Adrenal gland (tissue), 12 donors: ENCODE data around the gene AP1B1. TPM values are rescaled to one million over a fixed set of nuclear protein-coding genes. Genes with fewer than 3 reads are reported as not detected.

Experiments
- DNase-seq, 7 donors: peaks; one replicate each; pipeline ENCODE4 v3.0.0-alpha.2; 2019 to 2020
- H3K27ac ChIP-seq, 5 donors: fragments of 200-600 bp; sonication (generic) in 4 of 5; 1 replicate in 3 of 5; 2 replicates in 2 of 5; pipeline versions ENCODE4 v1.5.1 to v1.8.0; 2016 to 2020; ENCODE audit warnings: mild to moderate bottlenecking in 1 of 5
- H3K27me3 ChIP-seq: fragments of 200-600 bp; 2 replicates; pipeline ENCODE4 v1.8.0; 2021
- H3K36me3 ChIP-seq, 2 donors: fragments of 200-600 bp; replicated peaks in 1 of 2; 1 replicate in 1 of 2; 2 replicates in 1 of 2; pipeline versions ENCODE4 v1.5.1 to v1.8.0; 2018 to 2022
- H3K4me1 ChIP-seq, 2 donors: fragments of 200-600 bp; replicated peaks in 1 of 2; 1 replicate in 1 of 2; 2 replicates in 1 of 2; pipeline versions ENCODE4 v1.5.1 to v1.8.0; 2018 to 2021
- H3K4me3 ChIP-seq, 4 donors: fragments of 200-600 bp; sonication (generic) in 3 of 4; one replicate each; pipeline ENCODE4 v1.5.1; 2016 to 2018
- H3K9me3 ChIP-seq, 3 donors: fragments of 200-600 bp; sonication (generic) in 1 of 3; replicated peaks in 1 of 3; 1 replicate in 2 of 3; 2 replicates in 1 of 3; pipeline versions ENCODE4 v1.5.1 to v1.8.0; 2016 to 2021
- POLR2A ChIP-seq, 2 donors: fragments of 450-650 bp; IDR thresholded peaks; one replicate each; pipeline ENCODE4 v1.6.1; 2017; ENCODE audit warnings: antibody characterized with exemption in 2 of 2, mild to moderate bottlenecking in 2 of 2, moderate library complexity in 1 of 2
- WGBS, 4 donors: extraction: QIAGEN DNeasy Blood & Tissue Kit in 2 of 4; methylation state at CpG; one replicate each; pipeline versions ENCODE4 v1.1.5 to v1.1.7; 2013 to 2017; 5-methylcytosine and 5-hydroxymethylcytosine counted together
- intact Hi-C, 2 donors: fragments of 100-400 bp; cut with DNase I; formaldehyde crosslinking; loops; one replicate each; pipeline versions ENCODE4 v1.14.1 to v1.15.0; 2022 to 2023
- polyA plus RNA-seq, 3 donors: library from polyadenylated mRNA; stranded (reverse); fragments of 200-250 nt in 2 of 3; fragments of 350-450 nt in 1 of 3; fragmentation: Illumina TruSeq in 1 of 3; extraction: RNeasy Lipid Tissue Mini Kit (QIAGEN cat#74804) in 1 of 3; gene quantifications; one replicate each; pipeline ENCODE4 v1.2.3, GENCODE V29; 2013 to 2014
- total RNA-seq, 9 donors: library from RNA; depleted of rRNA in 4 of 9; stranded (reverse); fragments of >200 nt in 4 of 9; fragments of 120-200 nt in 1 of 9; fragmentation: NEBNext Ultra II Directional in 1 of 9; extraction: Animal tissue kit (Norgen Biotek cat#: 25700) in 1 of 9; gene quantifications; one replicate each; pipeline versions ENCODE4 v1.1.0 to v1.2.4, GENCODE V29; 2013 to 2023
- TF ChIP-seq, protein P1 (sequence below), 6 experiments: fragments of 450-650 bp in 4 of 6; fragments of 200-600 bp in 2 of 6; sonication (generic) in 1 of 6; IDR thresholded peaks; 1 replicate in 5 of 6; 2 replicates in 1 of 6; pipeline versions ENCODE4 v1.5.1 to v1.8.0; 2016 to 2021; ENCODE audit warnings: antibody characterized with exemption in 6 of 6, mild to moderate bottlenecking in 2 of 6, moderate library complexity in 1 of 6
- donor health status: healthy with polysubstance abuse.
- donor health status: Bipolar disorder and iron deficiency.
- donor health status: DM: yes; HTN: yes; CAD: no.
- donor health status: DM: no; HTN: no; CAD: no.
- donor health status: DM: no; HTN: no; CAD: no.
- donor health status: DM: yes; HTN: yes; CAD: no.

AP1B1 gene
- total and polyA plus RNA-seq, 12 donors, result 47.6 to 190 (median 109) TPM

DNA sequence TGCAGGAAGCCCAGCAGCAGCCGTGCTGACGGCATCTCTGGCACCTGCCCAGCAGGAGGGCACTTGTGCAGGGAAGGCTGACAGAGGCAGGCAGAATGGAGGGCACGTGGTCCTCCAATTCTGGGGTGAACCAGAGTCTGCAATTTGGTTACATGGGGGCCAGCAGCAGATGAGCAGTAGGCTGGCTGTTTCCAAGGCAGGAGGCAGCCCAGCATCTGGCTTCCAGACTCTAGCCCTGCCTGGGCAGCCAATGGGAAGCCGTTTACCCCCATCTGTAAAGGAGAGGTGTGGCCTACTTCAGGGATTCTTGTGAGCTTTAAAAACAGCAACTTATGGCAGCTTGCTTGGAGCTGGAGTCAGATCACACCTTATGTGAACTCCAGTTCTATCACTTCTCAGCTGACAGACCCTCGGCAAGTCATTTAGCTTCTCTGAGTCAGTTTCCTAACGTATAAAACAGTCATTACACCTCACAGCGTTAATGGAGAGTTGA, 45.0 kb downstream of the AP1B1 start:
- TF ChIP-seq, protein P1, sequence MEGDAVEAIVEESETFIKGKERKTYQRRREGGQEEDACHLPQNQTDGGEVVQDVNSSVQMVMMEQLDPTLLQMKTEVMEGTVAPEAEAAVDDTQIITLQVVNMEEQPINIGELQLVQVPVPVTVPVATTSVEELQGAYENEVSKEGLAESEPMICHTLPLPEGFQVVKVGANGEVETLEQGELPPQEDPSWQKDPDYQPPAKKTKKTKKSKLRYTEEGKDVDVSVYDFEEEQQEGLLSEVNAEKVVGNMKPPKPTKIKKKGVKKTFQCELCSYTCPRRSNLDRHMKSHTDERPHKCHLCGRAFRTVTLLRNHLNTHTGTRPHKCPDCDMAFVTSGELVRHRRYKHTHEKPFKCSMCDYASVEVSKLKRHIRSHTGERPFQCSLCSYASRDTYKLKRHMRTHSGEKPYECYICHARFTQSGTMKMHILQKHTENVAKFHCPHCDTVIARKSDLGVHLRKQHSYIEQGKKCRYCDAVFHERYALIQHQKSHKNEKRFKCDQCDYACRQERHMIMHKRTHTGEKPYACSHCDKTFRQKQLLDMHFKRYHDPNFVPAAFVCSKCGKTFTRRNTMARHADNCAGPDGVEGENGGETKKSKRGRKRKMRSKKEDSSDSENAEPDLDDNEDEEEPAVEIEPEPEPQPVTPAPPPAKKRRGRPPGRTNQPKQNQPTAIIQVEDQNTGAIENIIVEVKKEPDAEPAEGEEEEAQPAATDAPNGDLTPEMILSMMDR (IDR thresholded peaks at IDR 0.05), result no peak
- TF ChIP-seq POLR2A (IDR thresholded peaks at IDR 0.05), result no peak
- DNase-seq, result peak in 1 of 7 donors; percentile 82
- H3K4me3 ChIP-seq, result no peak overlapping the region
- WGBS, 4 donors, result 67 to 89% (median 71%) methylated on average over 6 to 7 of the region's 7 CpGs
- peak overlapping the region in 1 of 5 donors; percentile 55 for H3K27ac ChIP-seq
- no peaks in the 10 kb centered on the region for H3K27me3 ChIP-seq
- H3K36me3 ChIP-seq, result peaks cover 0 to 81% of the 10 kb centered on the region in 2 donors
- intact Hi-C loops, result no loop called here
- peaks cover 0 to 13% of the 10 kb centered on the region in 2 donors for H3K4me1 ChIP-seq
- H3K9me3 ChIP-seq, result no peaks in the 10 kb centered on the region

DNA sequence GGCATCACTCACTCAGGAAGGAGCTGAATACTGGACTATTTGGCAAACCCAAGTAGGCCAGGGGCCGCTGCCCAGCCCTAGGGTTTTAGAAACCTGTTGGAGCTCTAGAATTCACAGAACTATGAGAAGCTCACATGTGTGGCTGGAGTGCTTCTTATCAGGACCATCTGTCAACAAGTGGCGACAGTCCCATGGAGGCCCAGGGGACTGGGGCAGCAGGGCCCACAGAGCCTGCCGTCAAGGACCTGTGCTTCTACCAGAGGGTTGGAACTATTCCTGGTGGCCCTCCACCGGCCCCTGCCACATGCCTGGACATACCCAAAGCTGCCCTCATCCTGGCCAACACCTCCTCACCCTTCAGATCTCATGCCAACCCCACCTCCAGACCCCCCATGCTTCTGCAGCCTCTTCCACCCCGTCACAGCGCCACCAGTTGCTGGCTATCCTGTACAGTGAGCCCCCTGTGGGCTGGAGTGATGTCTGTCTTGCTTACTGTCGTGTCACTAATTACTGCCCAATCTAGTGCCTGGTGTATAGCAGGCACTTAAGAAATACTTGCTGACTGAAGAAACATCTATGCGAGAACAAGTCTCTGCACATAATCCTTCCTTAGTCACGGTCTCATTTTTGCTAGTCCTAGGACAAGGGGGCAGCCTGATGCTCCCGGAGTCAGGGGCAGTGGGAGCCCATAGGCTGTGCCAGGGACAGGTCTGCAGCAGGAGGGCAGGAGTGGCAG, 45.6 kb downstream of the AP1B1 start:
- WGBS, 4 donors, result 88 to 95% (median 91%) methylated on average over 10 of the region's 10 CpGs
- intact Hi-C loops, result no loop called here
- Histone ChIP-seq H3K4me1 (peaks cover 0 to 13% of the 10 kb centered on the region in 2 donors), H3K9me3 (no peaks in the 10 kb centered on the region), H3K4me3 (no peak overlapping the region), H3K27ac (peak overlapping the region in 1 of 5 donors; percentile 55), H3K27me3 (no peaks in the 10 kb centered on the region), H3K36me3 (peaks cover 0 to 81% of the 10 kb centered on the region in 2 donors)
- TF ChIP-seq, protein P1 (IDR thresholded peaks at IDR 0.05), result no peak
- TF ChIP-seq POLR2A (IDR thresholded peaks at IDR 0.05), result no peak
- no peak for DNase-seq

DNA sequence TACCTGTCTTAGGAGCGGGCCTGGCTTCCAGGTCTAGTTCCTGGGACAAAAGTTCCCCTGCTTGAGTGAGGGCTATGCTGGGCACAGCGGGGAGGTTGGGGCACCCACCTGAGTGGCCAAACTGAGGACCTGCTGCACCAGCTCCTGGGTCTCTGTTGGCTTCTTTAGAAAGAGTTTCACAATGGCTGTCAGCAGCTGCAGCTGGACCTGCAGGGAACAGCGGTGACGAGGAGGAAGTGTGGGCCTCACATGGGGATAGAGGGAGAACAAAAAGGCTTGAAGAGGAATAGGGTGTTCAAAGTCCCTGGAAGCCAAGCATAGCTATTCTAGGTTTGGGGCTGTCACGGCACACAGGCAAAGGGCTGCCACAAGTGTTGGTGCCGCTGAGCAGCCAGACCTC, 46.2 kb downstream of the AP1B1 start:
- H3K36me3 ChIP-seq, result peaks cover 0 to 82% of the 10 kb centered on the region in 2 donors
- H3K4me3 ChIP-seq, result no peak overlapping the region
- H3K4me1 ChIP-seq, result peaks cover 0 to 16% of the 10 kb centered on the region in 2 donors
- WGBS, 4 donors, result 81 to 92% (median 90%) methylated on average over 6 of the region's 6 CpGs
- intact Hi-C loops, result no loop called here
- no peak overlapping the region for H3K27ac ChIP-seq
- no peak for DNase-seq
- no peaks in the 10 kb centered on the region for H3K9me3 ChIP-seq
- TF ChIP-seq POLR2A (IDR thresholded peaks at IDR 0.05), result no peak
- TF ChIP-seq, protein P1 (IDR thresholded peaks at IDR 0.05), result no peak
- H3K27me3 ChIP-seq, result no peaks in the 10 kb centered on the region

DNA sequence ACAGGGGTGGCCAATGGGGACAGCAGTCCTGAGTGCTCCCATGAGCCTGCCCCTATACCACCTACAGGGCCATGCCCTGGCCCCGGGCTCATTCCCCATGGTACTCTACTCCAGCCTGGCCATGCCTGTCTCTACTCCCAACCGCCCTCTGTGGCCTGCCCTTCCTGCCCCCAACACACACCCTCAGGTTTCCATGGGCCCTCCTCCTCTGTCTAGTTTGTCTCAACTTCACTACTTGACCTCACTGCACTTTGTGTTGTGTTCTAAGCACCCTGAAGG, 46.6 kb downstream of the AP1B1 start:
- intact Hi-C loops, result no loop called here
- Histone ChIP-seq H3K27ac (no peak overlapping the region), H3K36me3 (peaks cover 0 to 81% of the 10 kb centered on the region in 2 donors), H3K4me3 (no peak overlapping the region), H3K9me3 (no peaks in the 10 kb centered on the region), H3K4me1 (peaks cover 0 to 20% of the 10 kb centered on the region in 2 donors), H3K27me3 (no peaks in the 10 kb centered on the region)
- no peak for DNase-seq
- TF ChIP-seq POLR2A (IDR thresholded peaks at IDR 0.05), result no peak
- TF ChIP-seq, protein P1 (IDR thresholded peaks at IDR 0.05), result no peak
- WGBS, 4 donors, result 93 to 98% (median 94%) methylated on average over 2 of the region's 2 CpGs
